Measurements from ENCODE around the gene CBFA2T3.
"Not testable (repeated sequence)": the region's sequence is repeated elsewhere in the genome, so short reads cannot be mapped to it uniquely, and the experiment has no call there.

CBFA2T3 gene

GRCh38 chr16:89004209-89004831 lies 27.3 kb upstream of the CBFA2T3 start:
- peaks cover 0 to 5% of the 10 kb centered on the region in 2 donors for H3K27me3 ChIP-seq (ENCODE audit: control insufficient read depth in 2 of 2, insufficient read depth in 2 of 2, low read length in 2 of 2)

GRCh38 chr16:89003831-89004208 lies 26.8 kb upstream of the CBFA2T3 start:
- Histone ChIP-seq H3K4me3 (ENCODE audit: low read length in 2 of 2) (no peak overlapping the region), H3K27me3 (ENCODE audit: control insufficient read depth in 2 of 2, insufficient read depth in 2 of 2, low read length in 2 of 2) (peaks cover 0 to 5% of the 10 kb centered on the region in 2 donors)

More at GRCh38 chr16:89004209-89004831, 27.3 kb upstream of the CBFA2T3 start:
- Histone ChIP-seq H3K9me3 (ENCODE audit: control insufficient read depth in 2 of 2, low read length in 2 of 2) (peaks cover 0 to 2% of the 10 kb centered on the region in 2 donors), H3K9ac (ENCODE audit: low read depth in 1 of 2, low read length in 2 of 2) (no peak overlapping the region), H3K36me3 (ENCODE audit: control insufficient read depth in 2 of 2, insufficient read depth in 2 of 2, low read length in 2 of 2) (no peaks in the 10 kb centered on the region), H3K4me3 (ENCODE audit: low read length in 2 of 2) (no peak overlapping the region), H3K27ac (ENCODE audit: low read depth in 2 of 2, low read length in 2 of 2) (no peak overlapping the region), H3K4me1 (ENCODE audit: control insufficient read depth in 2 of 2, insufficient read depth in 2 of 2, low read length in 2 of 2) (no peaks in the 10 kb centered on the region)

GRCh38 chr16:89002851-89003830 lies 26.1 kb upstream of the CBFA2T3 start:
- Histone ChIP-seq H3K4me1 (ENCODE audit: control insufficient read depth in 2 of 2, insufficient read depth in 2 of 2, low read length in 2 of 2) (no peaks in the 10 kb centered on the region), H3K4me3 (ENCODE audit: low read length in 2 of 2) (no peak overlapping the region), H3K9ac (ENCODE audit: low read depth in 1 of 2, low read length in 2 of 2) (no peak overlapping the region), H3K27ac (ENCODE audit: low read depth in 2 of 2, low read length in 2 of 2) (no peak overlapping the region), H3K36me3 (ENCODE audit: control insufficient read depth in 2 of 2, insufficient read depth in 2 of 2, low read length in 2 of 2) (no peaks in the 10 kb centered on the region), H3K9me3 (ENCODE audit: control insufficient read depth in 2 of 2, low read length in 2 of 2) (peaks cover 0 to 4% of the 10 kb centered on the region in 2 donors), H3K27me3 (ENCODE audit: control insufficient read depth in 2 of 2, insufficient read depth in 2 of 2, low read length in 2 of 2) (peaks cover 0 to 5% of the 10 kb centered on the region in 2 donors)

More at GRCh38 chr16:89003831-89004208, 26.8 kb upstream of the CBFA2T3 start:
- Histone ChIP-seq H3K9ac (ENCODE audit: low read depth in 1 of 2, low read length in 2 of 2) (no peak overlapping the region), H3K36me3 (ENCODE audit: control insufficient read depth in 2 of 2, insufficient read depth in 2 of 2, low read length in 2 of 2) (no peaks in the 10 kb centered on the region), H3K9me3 (ENCODE audit: control insufficient read depth in 2 of 2, low read length in 2 of 2) (peaks cover 0 to 2% of the 10 kb centered on the region in 2 donors), H3K27ac (ENCODE audit: low read depth in 2 of 2, low read length in 2 of 2) (no peak overlapping the region), H3K4me1 (ENCODE audit: control insufficient read depth in 2 of 2, insufficient read depth in 2 of 2, low read length in 2 of 2) (no peaks in the 10 kb centered on the region)

DNA sequence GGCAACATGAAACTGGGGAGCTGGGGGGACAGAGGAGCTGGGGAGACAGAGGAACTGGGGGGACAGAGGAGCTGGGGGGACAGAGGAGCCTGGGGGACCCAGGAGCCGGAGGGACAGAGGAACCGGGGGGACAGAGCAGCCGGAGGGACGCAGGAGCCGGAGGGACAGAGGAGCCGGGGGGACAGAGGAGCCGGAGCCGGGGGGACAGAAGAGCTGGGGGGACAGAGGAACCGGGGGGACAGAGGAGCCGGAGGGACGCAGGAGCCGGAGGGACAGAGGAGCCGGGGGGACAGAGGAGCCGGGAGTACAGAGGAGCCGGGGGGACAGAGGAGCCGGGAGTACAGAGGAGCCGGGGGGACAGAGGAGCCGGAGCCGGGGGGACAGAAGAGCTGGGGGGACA lies 25.1 kb upstream of the CBFA2T3 start:
- H3K4me3 ChIP-seq (ENCODE audit: low read length in 2 of 2); H3K4me1 ChIP-seq (ENCODE audit: control insufficient read depth in 2 of 2, insufficient read depth in 2 of 2, low read length in 2 of 2); H3K27ac ChIP-seq (ENCODE audit: low read depth in 2 of 2, low read length in 2 of 2); H3K9me3 ChIP-seq (ENCODE audit: control insufficient read depth in 2 of 2, low read length in 2 of 2); H3K36me3 ChIP-seq (ENCODE audit: control insufficient read depth in 2 of 2, insufficient read depth in 2 of 2, low read length in 2 of 2); H3K9ac ChIP-seq (ENCODE audit: low read depth in 1 of 2, low read length in 2 of 2); H3K27me3 ChIP-seq (ENCODE audit: control insufficient read depth in 2 of 2, insufficient read depth in 2 of 2, low read length in 2 of 2): not testable (repeated sequence)

GRCh38 chr16:89001117-89002027 lies 24.4 kb upstream of the CBFA2T3 start:
- Histone ChIP-seq H3K36me3 (ENCODE audit: control insufficient read depth in 2 of 2, insufficient read depth in 2 of 2, low read length in 2 of 2) (no peaks in the 10 kb centered on the region), H3K27ac (ENCODE audit: low read depth in 2 of 2, low read length in 2 of 2) (no peak overlapping the region), H3K4me1 (ENCODE audit: control insufficient read depth in 2 of 2, insufficient read depth in 2 of 2, low read length in 2 of 2) (no peaks in the 10 kb centered on the region), H3K9ac (ENCODE audit: low read depth in 1 of 2, low read length in 2 of 2) (no peak overlapping the region), H3K4me3 (ENCODE audit: low read length in 2 of 2) (no peak overlapping the region), H3K27me3 (ENCODE audit: control insufficient read depth in 2 of 2, insufficient read depth in 2 of 2, low read length in 2 of 2) (peaks cover 0 to 5% of the 10 kb centered on the region in 2 donors), H3K9me3 (ENCODE audit: control insufficient read depth in 2 of 2, low read length in 2 of 2) (peaks cover 0 to 8% of the 10 kb centered on the region in 2 donors)

- Histone ChIP-seq H3K9ac (ENCODE audit: low read depth in 1 of 2, low read length in 2 of 2) (no peak overlapping the region), H3K36me3 (ENCODE audit: control insufficient read depth in 2 of 2, insufficient read depth in 2 of 2, low read length in 2 of 2) (no peaks in the 10 kb centered on the region), H3K4me3 (ENCODE audit: low read length in 2 of 2) (no peak overlapping the region), H3K27ac (ENCODE audit: low read depth in 2 of 2, low read length in 2 of 2) (no peak overlapping the region), H3K9me3 (ENCODE audit: control insufficient read depth in 2 of 2, low read length in 2 of 2) (peaks cover 0 to 8% of the 10 kb centered on the region in 2 donors), H3K27me3 (ENCODE audit: control insufficient read depth in 2 of 2, insufficient read depth in 2 of 2, low read length in 2 of 2) (peaks cover 0 to 2% of the 10 kb centered on the region in 2 donors), H3K4me1 (ENCODE audit: control insufficient read depth in 2 of 2, insufficient read depth in 2 of 2, low read length in 2 of 2) (no peaks in the 10 kb centered on the region)
Observed at GRCh38 chr16:89000207-89000959, 23.4 kb upstream of the CBFA2T3 start.

GRCh38 chr16:88999457-89000206 lies 22.6 kb upstream of the CBFA2T3 start:
- Histone ChIP-seq H3K4me3 (ENCODE audit: low read length in 2 of 2) (no peak overlapping the region), H3K27me3 (ENCODE audit: control insufficient read depth in 2 of 2, insufficient read depth in 2 of 2, low read length in 2 of 2) (peaks cover under 1 to 7% of the 10 kb centered on the region in 2 donors), H3K4me1 (ENCODE audit: control insufficient read depth in 2 of 2, insufficient read depth in 2 of 2, low read length in 2 of 2) (no peaks in the 10 kb centered on the region), H3K36me3 (ENCODE audit: control insufficient read depth in 2 of 2, insufficient read depth in 2 of 2, low read length in 2 of 2) (no peaks in the 10 kb centered on the region), H3K9ac (ENCODE audit: low read depth in 1 of 2, low read length in 2 of 2) (no peak overlapping the region), H3K9me3 (ENCODE audit: control insufficient read depth in 2 of 2, low read length in 2 of 2) (peaks cover 0 to 8% of the 10 kb centered on the region in 2 donors), H3K27ac (ENCODE audit: low read depth in 2 of 2, low read length in 2 of 2) (no peak overlapping the region)

- no peaks in the 10 kb centered on the region for H3K4me1 ChIP-seq (ENCODE audit: control insufficient read depth in 2 of 2, insufficient read depth in 2 of 2, low read length in 2 of 2)
- H3K36me3 ChIP-seq (ENCODE audit: control insufficient read depth in 2 of 2, insufficient read depth in 2 of 2, low read length in 2 of 2), result no peaks in the 10 kb centered on the region
- no peak overlapping the region for H3K4me3 ChIP-seq (ENCODE audit: low read length in 2 of 2)
- no peak overlapping the region for H3K9ac ChIP-seq (ENCODE audit: low read depth in 1 of 2, low read length in 2 of 2)
- peaks cover 0 to 9% of the 10 kb centered on the region in 2 donors for H3K27me3 ChIP-seq (ENCODE audit: control insufficient read depth in 2 of 2, insufficient read depth in 2 of 2, low read length in 2 of 2)
- no peak overlapping the region for H3K27ac ChIP-seq (ENCODE audit: low read depth in 2 of 2, low read length in 2 of 2)
- H3K9me3 ChIP-seq (ENCODE audit: control insufficient read depth in 2 of 2, low read length in 2 of 2), result peaks cover 0 to 6% of the 10 kb centered on the region in 2 donors
Observed at GRCh38 chr16:88995746-88996535, 18.9 kb upstream of the CBFA2T3 start.

All from mucosa of rectum (tissue), 2 donors.